Neuronal stem cell (in vitro differentiated cells): ENCODE results near the gene THSD7A.

ENCODE experiments used
- DNase-seq: peaks from one replicate; pipeline ENCODE4 v3.0.0-alpha.2; 2013; ENCODE audit warnings: low spot score
- H2AFZ ChIP-seq: one replicate; pipeline ENCODE4 v1.6.1; 2013; ENCODE audit warnings: mild to moderate bottlenecking, low read length, inconsistent platforms
- H2AK5ac ChIP-seq: 2 replicates; pipeline ENCODE4 v1.6.1; 2013; ENCODE audit warnings: low read depth, mild to moderate bottlenecking, inconsistent platforms, low read length, moderate library complexity, mixed read lengths
- H2BK120ac ChIP-seq: 2 replicates; pipeline ENCODE4 v1.6.1; 2013; ENCODE audit warnings: low read depth, mild to moderate bottlenecking, inconsistent platforms, low read length, moderate library complexity, mixed read lengths
- H2BK12ac ChIP-seq: one replicate; pipeline ENCODE4 v1.6.1; 2013; ENCODE audit warnings: low read length, inconsistent platforms
- H2BK15ac ChIP-seq: 2 replicates; pipeline ENCODE4 v1.6.1; 2013; ENCODE audit warnings: mild to moderate bottlenecking, low read length, inconsistent platforms, mixed read lengths
- H2BK5ac ChIP-seq: one replicate; pipeline ENCODE4 v1.6.1; 2013; ENCODE audit warnings: inconsistent platforms, mild to moderate bottlenecking, low read length, moderate library complexity
- H3K14ac ChIP-seq: one replicate; pipeline ENCODE4 v1.6.1; 2013; ENCODE audit warnings: low read length, inconsistent platforms
- H3K18ac ChIP-seq: 2 replicates; pipeline ENCODE4 v1.6.1; 2013; ENCODE audit warnings: low read length, inconsistent platforms
- H3K23ac ChIP-seq: 2 replicates; pipeline ENCODE4 v1.6.1; 2013; ENCODE audit warnings: low read depth, mild to moderate bottlenecking, mixed read lengths, low read length, inconsistent platforms; ENCODE audit not compliant: poor library complexity
- H3K27ac ChIP-seq: replicated peaks from 3 replicates; pipeline ENCODE4 v1.5.1; 2013; ENCODE audit warnings: low read length, inconsistent platforms
- H3K27me3 ChIP-seq, 3 experiments: 2 replicates each; pipeline ENCODE4 v1.6.1; 2013; ENCODE audit warnings: low read length in 3 of 3, mild to moderate bottlenecking in 2 of 3, inconsistent platforms in 1 of 3, low read depth in 1 of 3, mixed read lengths in 1 of 3, moderate library complexity in 1 of 3; ENCODE audit not compliant: control insufficient read depth in 3 of 3, insufficient read depth in 3 of 3
- H3K36me3 ChIP-seq, 2 donors: replicated peaks in 1 of 2; 2 replicates each; pipeline ENCODE4 v1.6.1; 2013; ENCODE audit warnings: low read length in 2 of 2; ENCODE audit not compliant: control insufficient read depth in 2 of 2, insufficient read depth in 2 of 2
- H3K4ac ChIP-seq: 2 replicates; pipeline ENCODE4 v1.6.1; 2013; ENCODE audit warnings: inconsistent platforms, mild to moderate bottlenecking, low read length, moderate library complexity
- H3K4me1 ChIP-seq, 2 donors: 1 replicate in 1 of 2; 2 replicates in 1 of 2; pipeline ENCODE4 v1.6.1; 2013; ENCODE audit warnings: low read length in 2 of 2, low read depth in 1 of 2; ENCODE audit not compliant: control insufficient read depth in 2 of 2, insufficient read depth in 1 of 2
- H3K4me2 ChIP-seq: one replicate; pipeline ENCODE4 v1.6.1; 2013; ENCODE audit warnings: mild to moderate bottlenecking, low read length, inconsistent platforms; ENCODE audit not compliant: insufficient read depth, poor library complexity, severe bottlenecking
- H3K4me3 ChIP-seq, 2 donors: 2 replicates each; pipeline ENCODE4 v1.5.1; 2013; ENCODE audit warnings: low read length in 2 of 2, mild to moderate bottlenecking in 2 of 2, inconsistent platforms in 1 of 2, moderate library complexity in 1 of 2
- H3K79me1 ChIP-seq: one replicate; pipeline ENCODE4 v1.6.1; 2013; ENCODE audit warnings: low read depth, mild to moderate bottlenecking, inconsistent platforms, low read length, moderate library complexity
- H3K9ac ChIP-seq: one replicate; pipeline ENCODE4 v1.6.1; 2013; ENCODE audit warnings: mild to moderate bottlenecking, low read depth, low read length, inconsistent platforms; ENCODE audit not compliant: poor library complexity
- H3K9me3 ChIP-seq, 2 donors: replicated peaks in 1 of 2; 2 replicates each; pipeline versions ENCODE3 to v1.6.1; 2013; ENCODE audit warnings: low read length in 2 of 2, mild to moderate bottlenecking in 2 of 2, inconsistent platforms in 1 of 2, low read depth in 1 of 2, mixed read lengths in 1 of 2, moderate library complexity in 1 of 2; ENCODE audit not compliant: control insufficient read depth in 2 of 2, insufficient read depth in 1 of 2
- H4K8ac ChIP-seq: one replicate; pipeline ENCODE4 v1.6.1; 2013; ENCODE audit warnings: low read depth, mild to moderate bottlenecking, inconsistent platforms, low read length, moderate library complexity
- H4K91ac ChIP-seq: one replicate; pipeline ENCODE4 v1.6.1; 2013; ENCODE audit warnings: low read length, low read depth, mild to moderate bottlenecking, inconsistent platforms; ENCODE audit not compliant: poor library complexity
- WGBS, 2 donors: extraction: QIAGEN DNeasy Blood & Tissue Kit; methylation state at CpG; one replicate each; pipeline ENCODE4 v1.1.7; 2013; ENCODE audit warnings: missing lambda C conversion rate in 2 of 2, mixed read lengths in 1 of 2; ENCODE audit not compliant: insufficient read length in 2 of 2, insufficient replicate concordance in 1 of 2; ENCODE audit errors: extremely low coverage in 2 of 2; 5-methylcytosine and 5-hydroxymethylcytosine counted together

Gene THSD7A

DNA sequence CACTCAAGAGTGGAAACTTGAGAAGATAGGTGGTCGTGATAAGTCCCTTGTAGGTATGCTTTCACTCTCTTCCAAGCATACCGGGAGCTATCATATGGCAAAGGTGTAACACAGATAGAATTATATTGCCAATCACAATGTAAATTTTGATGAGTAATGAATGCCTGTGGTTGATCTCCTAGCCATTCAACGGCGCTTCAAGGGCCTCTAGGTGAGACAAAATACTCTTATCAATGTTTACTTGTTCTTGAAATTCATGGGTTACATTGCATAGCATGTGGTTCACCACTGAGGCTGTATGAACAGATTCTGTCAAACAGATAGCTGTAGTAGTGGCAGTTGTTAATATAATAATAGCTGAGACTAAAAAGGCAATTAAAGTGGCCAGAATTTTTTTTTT, 82.4 kb downstream of the THSD7A start:
- no peak overlapping the region for H2BK120ac ChIP-seq
- H3K4me1 ChIP-seq, result peaks cover 0 to 4% of the 10 kb centered on the region in 2 donors
- H3K4ac ChIP-seq, result no peak overlapping the region
- H2AFZ ChIP-seq, result no peak overlapping the region
- no peaks in the 10 kb centered on the region for H3K79me1 ChIP-seq
- no peak overlapping the region for H3K14ac ChIP-seq
- no peak overlapping the region for H3K23ac ChIP-seq
- H2BK12ac ChIP-seq, result no peak overlapping the region
- H3K4me2 ChIP-seq, result no peak overlapping the region
- no peak overlapping the region for H3K9ac ChIP-seq
- no peaks in the 10 kb centered on the region for H3K36me3 ChIP-seq
- H3K9me3 ChIP-seq, result no peaks in the 10 kb centered on the region
- no peak overlapping the region for H2AK5ac ChIP-seq
- no peaks in the 10 kb centered on the region for H3K27me3 ChIP-seq
- no peak overlapping the region for H4K8ac ChIP-seq
- H3K18ac ChIP-seq, result no peak overlapping the region
- no peak overlapping the region for H2BK15ac ChIP-seq
- no peak overlapping the region for H3K4me3 ChIP-seq
- H2BK5ac ChIP-seq, result no peak overlapping the region
- WGBS, 2 donors, result no CpG with 5 or more reads among the region's 4 CpGs
- no peak overlapping the region for H3K27ac ChIP-seq
- no peak for DNase-seq
- no peak overlapping the region for H4K91ac ChIP-seq

DNA sequence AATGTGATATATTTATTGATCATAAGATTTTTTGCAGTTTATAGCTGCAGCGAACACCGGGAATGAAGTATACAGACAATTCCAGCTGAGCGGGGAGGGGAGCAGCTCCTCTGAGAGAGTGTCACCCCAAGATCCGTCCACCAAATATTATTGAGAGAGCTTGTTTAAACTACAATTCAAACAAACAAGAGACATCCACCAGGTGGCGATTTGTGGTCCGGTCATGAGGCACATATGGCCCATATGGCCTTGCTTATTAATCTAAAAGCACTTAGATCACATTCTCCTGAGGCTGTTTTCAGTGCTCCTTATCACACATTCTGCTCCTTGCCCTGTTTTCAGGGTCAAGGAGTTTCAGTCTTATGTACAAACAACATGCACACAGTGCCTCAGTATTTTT, 83.1 kb downstream of the THSD7A start:
- Histone ChIP-seq H2BK5ac (no peak overlapping the region), H3K18ac (no peak overlapping the region), H2AK5ac (no peak overlapping the region), H3K36me3 (no peaks in the 10 kb centered on the region), H3K4me3 (no peak overlapping the region), H3K4me1 (peaks cover 0 to 4% of the 10 kb centered on the region in 2 donors), H4K8ac (no peak overlapping the region), H3K4ac (no peak overlapping the region), H3K23ac (no peak overlapping the region), H3K27me3 (no peaks in the 10 kb centered on the region), H2BK15ac (no peak overlapping the region), H4K91ac (no peak overlapping the region), H3K9me3 (no peaks in the 10 kb centered on the region), H3K27ac (no peak overlapping the region), H3K79me1 (no peaks in the 10 kb centered on the region), H3K4me2 (no peak overlapping the region), H3K9ac (no peak overlapping the region), H2AFZ (no peak overlapping the region), H2BK12ac (no peak overlapping the region), H2BK120ac (no peak overlapping the region), H3K14ac (no peak overlapping the region)
- WGBS, 2 donors, result no CpG with 5 or more reads among the region's 6 CpGs
- DNase-seq, result no peak

DNA sequence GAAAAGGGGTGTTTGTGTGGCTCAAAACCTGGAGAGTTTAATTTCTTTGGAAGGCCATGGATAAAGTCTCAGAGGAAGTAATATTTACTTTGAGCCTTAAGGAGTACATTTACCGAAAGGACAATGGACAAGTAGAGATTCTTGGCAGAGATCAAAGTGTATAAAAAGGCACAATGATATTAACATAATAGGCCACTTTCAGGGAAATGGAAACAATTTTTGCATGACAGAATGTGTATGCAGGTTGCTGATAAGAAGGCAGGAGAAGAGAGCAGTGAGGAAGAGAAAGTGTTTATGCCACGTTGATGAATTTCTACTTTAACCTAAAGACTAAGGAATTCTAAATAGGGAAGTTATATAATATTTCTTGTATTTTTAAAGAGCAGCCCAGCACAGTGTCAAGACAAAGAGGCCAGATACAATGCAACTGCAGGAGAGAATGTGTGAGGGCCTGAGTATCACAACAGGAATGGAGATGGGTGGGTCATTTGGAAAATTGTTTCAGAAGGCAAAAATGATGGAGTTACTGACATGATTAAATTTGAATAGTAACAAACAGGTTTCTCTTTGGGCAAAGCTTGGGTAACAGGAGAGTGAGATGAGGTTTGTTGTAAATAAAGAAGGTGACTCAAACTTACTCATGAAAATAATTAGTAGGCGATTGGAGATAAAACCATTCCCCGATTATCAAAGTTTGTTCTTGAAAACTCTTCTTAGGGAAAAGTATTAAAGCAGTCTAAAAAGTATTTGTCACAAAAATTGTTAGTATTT, 84.1 kb downstream of the THSD7A start:
- Histone ChIP-seq H3K4me2 (no peak overlapping the region), H3K18ac (no peak overlapping the region), H3K4me3 (no peak overlapping the region), H3K23ac (no peak overlapping the region), H2AFZ (no peak overlapping the region), H3K36me3 (no peaks in the 10 kb centered on the region), H3K79me1 (no peaks in the 10 kb centered on the region), H3K4ac (no peak overlapping the region), H3K4me1 (no peaks in the 10 kb centered on the region), H2BK12ac (no peak overlapping the region), H3K27me3 (no peaks in the 10 kb centered on the region), H2AK5ac (no peak overlapping the region), H2BK15ac (no peak overlapping the region), H2BK5ac (no peak overlapping the region), H3K14ac (no peak overlapping the region), H4K8ac (no peak overlapping the region), H3K9ac (no peak overlapping the region), H4K91ac (no peak overlapping the region), H3K27ac (no peak overlapping the region), H2BK120ac (no peak overlapping the region), H3K9me3 (no peaks in the 10 kb centered on the region)
- no CpG with 5 or more reads among the region's 4 CpGs for WGBS, 2 donors
- DNase-seq, result no peak

DNA sequence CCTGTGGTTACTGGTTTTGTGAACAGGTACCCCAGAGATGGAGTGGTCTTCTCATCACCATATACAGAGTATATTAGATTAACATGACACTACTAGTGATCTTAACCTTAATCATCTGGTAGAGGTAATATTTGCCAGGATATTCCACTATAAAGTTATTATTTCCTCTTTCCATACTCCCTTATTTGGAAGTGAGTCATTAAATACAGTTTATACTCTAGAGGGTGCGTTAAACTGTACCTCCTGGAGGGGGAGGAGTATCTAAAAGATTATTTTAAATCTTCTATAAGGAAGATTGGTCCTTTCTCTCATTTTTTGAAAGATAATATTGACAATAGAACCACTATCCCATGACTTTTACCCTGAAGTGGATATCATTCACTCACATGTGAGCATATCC, 85.4 kb downstream of the THSD7A start:
- no peak for DNase-seq
- Histone ChIP-seq H3K27ac (no peak overlapping the region), H2BK12ac (no peak overlapping the region), H3K9me3 (no peaks in the 10 kb centered on the region), H2BK15ac (no peak overlapping the region), H3K4me1 (no peaks in the 10 kb centered on the region), H2AK5ac (no peak overlapping the region), H4K8ac (no peak overlapping the region), H3K36me3 (no peaks in the 10 kb centered on the region), H3K4me3 (no peak overlapping the region), H2BK120ac (no peak overlapping the region), H2BK5ac (no peak overlapping the region), H3K79me1 (no peaks in the 10 kb centered on the region), H3K27me3 (no peaks in the 10 kb centered on the region), H4K91ac (no peak overlapping the region), H3K23ac (no peak overlapping the region), H3K4me2 (no peak overlapping the region), H3K9ac (no peak overlapping the region), H2AFZ (no peak overlapping the region), H3K14ac (no peak overlapping the region), H3K18ac (no peak overlapping the region), H3K4ac (no peak overlapping the region)
- no CpG with 5 or more reads among the region's 1 CpG for WGBS, 2 donors
